ENCODE measurements around the gene NOL4L.
A peak's percentile ranks its signal among the peaks of the same experiment; 100 is the strongest.
"Not testable (repeated sequence)": the region's sequence is repeated elsewhere in the genome, so short reads cannot be mapped to it uniquely, and the experiment has no call there.

Gene NOL4L

DNA sequence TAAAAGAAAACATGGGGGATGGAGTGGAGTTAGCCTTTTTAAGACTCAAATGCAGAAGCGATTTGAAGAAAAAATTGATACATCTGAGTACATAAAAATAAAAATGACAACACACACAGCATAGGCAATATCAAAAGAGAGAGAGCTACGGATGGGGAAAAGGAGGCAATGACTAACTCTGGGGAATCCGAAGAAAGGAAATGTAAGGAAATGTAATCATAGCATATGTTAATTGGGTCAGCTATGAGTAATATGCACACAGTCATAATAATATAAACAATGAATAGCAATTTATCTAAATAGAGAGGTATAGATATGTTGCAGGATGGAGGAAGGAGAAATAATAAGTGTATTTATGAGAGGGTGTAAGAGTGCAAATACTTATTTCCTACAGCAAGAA, 83.4 kb downstream of the NOL4L start:
- DNase-seq, result no peak

DNA sequence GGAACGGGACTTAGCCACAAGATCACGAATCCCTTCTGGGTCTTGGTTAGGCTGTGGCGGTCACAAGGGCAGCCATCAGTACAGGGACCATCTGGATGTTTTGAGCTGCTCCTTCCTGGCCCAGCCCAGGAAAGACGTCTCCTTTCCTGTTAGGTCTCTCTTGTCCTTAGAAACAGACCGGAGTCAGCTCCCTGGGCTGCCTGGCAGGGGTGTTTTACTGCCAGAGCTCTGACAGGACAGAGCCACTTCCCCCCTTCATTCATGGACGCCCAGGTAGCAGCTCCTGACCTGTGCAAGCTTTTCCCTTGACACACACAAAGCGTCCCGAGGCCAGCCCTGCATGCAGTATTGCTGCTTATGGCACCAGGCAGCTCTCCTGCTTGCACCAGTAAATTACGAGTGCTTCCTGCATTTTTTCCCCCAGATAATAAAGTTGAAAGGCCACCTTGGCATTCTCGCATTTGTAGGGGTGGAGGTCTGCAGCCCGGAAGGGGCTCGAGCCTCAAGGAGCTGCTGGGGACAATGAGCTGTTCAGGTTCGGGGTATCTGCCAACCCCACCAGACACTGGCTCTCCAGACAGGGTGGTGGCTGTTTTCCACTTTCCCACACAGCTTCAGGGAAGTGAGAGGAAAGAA, 87.4 kb downstream of the NOL4L start:
- no peak for DNase-seq

- no peak for DNase-seq
These were observed 88.2 kb downstream of the NOL4L start for GRCh38 chr20:32496811-32497533.

- DNase-seq, result no peak
These were observed 89.2 kb downstream of the NOL4L start for GRCh38 chr20:32495949-32496348.

GRCh38 chr20:32495217-32495565, 89.9 kb downstream of the NOL4L start:
- DNase-seq, result no peak

DNA sequence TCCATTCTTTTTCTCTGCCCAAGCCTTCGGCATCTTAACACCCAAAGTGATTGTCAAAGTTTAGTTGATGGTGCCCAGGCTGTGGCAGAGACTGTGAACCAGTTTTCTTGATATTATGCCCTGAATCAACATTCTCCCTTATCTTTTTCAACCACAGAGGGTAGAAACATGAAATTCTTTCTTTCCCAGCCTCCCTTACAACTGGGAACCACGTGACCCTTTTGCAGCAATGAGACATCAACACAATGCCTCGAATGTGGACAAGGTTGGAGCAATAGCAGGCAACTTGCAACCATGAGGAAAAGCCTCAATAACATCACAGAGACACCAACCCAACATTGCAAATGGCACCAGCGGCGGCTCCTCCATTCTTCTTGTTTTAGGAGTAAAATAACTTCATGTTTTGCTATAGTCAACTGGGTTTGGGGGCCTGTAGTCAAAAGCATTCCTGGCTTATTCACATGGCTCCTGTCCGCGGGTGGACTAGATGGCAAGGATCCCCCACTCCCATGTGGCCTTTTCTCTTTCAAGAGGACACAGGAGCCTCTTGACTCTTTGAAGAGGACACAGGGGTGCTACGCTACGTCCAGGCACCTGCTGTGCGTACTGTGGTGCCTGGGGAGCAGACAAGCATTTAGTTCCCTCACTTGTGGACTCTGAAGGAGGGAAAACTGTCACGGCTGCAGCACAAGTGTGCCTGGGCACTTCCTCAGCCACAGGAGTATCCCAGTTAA, 90.5 kb downstream of the NOL4L start:
- DNase-seq, result no peak

DNA sequence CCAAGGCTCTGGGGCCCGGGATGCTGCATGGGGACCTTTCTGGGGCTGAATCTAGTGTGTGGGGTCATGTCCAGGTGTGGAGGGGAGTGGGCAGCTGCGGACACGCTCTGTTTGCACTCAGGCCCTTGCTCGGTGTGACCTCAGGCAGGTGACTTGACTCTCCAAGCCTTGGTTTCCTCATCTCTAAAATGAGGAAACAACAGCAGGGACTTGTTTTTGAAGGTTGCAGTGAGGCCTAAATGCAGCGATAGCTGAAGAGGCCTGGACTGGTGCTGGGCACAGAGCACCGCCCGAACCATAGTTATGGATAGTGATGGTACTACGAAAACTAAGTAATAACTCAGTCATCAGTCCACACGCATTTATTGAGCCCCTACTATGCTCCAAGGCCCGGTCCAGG, 91.8 kb downstream of the NOL4L start:
- DNase-seq, result no peak

DNA sequence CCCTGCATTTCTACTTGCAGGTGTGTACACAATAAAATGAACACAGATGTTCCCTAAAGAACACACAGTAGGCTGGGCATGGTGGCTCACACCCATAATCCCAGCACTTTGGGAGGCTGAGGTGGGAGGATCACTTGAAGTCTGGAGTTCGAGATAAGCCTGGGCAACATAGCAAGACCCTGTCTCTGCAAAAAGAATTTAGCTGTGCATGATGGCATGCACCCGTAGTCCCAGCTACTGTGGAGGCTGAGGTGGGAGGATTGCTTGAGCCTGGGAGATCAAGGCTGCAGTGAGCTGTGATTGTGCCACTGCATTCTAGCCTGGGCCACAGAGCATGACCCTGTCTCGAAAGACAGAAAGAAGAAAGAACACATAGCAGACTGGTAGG, 93.4 kb downstream of the NOL4L start:
- not testable (repeated sequence) for DNase-seq

GRCh38 chr20:32490942-32491763, 94.0 kb downstream of the NOL4L start:
- no peak for DNase-seq

DNA sequence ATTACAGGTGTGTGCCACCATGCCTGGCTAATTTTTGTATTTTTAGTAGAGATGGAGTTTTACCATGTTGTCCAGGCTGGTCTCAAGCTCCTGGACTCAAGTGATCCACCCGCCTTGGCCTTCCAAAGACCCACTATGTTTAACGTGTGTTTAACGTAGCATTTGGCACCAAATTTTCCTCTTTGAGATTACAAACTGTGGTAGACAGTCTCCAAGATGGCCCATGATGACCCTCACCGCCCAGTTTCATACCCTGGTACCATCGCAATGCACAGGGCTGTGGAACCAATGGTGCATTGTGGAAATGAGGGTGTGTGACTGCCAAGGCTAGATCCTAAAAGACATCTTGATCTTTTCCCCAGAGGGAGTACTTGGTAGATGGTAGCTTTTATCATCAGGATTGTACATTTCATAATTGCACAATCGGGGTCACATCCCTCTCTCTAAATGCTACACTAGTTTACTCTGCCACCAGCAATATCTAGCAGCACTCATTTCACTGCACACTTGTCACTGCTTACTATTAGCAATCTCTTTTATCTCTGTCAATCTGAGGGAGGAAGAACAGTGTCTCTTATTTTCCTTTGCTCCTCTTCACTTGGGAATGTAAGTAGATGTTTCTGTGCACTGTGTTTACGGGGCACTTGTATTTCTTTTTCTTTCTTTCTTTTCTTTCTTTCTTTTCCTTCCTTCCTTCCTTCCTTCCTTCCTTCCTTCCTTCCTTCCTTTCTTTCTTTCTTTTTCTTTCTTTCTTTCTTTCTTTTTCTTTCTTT, 96.9 kb downstream of the NOL4L start:
- DNase-seq, result no peak

GRCh38 chr20:32487381-32487780, 97.8 kb downstream of the NOL4L start:
- DNase-seq, result no peak

- DNase-seq, result no peak
These were observed 99.2 kb downstream of the NOL4L start for GRCh38 chr20:32485770-32486478.

DNA sequence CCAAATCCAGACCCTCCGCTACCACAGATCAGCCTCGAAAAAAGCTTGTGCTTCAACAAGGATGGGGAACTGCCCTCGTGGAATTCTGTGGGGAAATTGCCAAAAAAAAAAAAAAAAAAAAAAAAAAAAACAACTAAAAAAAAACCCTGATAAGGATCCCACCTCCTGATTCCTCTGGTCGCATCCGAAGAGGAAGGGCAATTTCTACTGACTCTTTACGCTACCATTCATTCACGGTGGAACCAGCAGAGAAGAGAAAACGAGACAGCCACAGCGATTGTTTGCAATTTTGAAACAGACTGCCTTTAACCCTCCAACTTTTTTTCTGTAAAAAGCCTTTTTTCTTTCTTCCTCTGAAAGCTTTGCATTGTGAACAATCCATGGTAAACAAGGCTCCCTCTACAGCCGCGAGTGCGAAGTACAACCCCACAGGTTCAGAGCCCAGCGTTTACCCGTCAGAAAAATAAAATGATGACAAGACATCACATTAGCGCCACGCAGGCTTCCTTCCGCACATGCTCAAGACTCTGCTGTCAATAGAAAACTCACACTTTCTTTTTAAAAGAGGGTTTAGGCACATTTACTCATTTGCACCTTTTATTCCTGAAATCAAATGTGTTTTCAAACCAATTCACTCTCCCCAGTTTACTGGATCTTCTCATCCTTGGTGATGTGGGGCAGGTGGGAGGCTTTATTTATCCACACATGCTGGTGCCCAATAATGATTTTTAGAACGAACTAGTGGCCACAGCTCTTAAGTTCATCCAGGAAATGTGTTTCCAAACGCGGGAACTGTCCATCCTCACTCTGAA, 100.0 kb downstream of the NOL4L start:
- DNase-seq, result peak; percentile 75 to 83

- DNase-seq, result peak; percentile 26 to 32
These were observed 100.7 kb downstream of the NOL4L start for GRCh38 chr20:32484225-32484957.

DNA sequence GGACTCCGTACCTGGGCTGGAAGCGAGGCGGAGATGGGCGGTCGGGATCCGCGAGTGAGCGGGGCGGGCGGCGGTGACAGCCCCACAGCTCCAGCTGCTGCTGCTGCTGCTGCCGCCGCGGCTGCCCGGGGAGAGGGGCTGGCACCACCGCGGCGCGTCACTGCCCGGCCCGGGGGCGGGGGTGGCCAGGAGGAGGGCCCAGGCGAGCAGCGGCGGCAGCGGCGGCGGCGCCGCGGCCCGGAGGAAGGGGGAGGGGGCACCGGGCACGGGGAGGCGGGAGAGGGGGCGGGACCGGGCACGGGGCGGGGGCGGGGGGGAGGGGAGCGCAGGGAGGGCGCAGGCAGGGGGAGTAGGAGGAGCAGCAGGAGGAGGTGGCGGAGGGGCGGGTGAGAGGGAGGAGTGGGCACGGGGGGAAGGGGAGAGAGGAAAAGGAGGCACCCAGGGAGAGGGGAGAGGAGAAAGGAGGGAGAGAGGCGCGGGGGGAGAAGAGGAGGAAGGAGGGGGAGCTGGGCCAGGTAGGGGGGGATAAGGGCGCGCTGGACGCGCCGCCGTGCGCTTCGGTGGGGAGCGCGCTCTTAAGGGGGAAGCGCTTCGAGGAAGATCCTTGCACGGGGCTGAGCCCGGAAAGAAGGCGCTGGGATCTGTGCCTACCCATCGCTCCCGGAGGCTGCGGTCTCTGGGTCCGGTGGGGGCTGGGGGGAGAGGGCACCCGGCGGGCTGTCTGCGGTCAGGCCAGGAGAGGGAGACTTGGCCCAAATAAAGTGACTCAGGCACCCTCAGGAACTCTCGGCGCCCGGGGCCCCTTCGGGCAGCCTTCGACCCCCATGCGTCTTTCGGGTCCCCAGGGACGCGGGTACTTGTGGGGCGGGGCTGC, 101.5 kb downstream of the NOL4L start:
- peak; percentile 62 for DNase-seq

DNA sequence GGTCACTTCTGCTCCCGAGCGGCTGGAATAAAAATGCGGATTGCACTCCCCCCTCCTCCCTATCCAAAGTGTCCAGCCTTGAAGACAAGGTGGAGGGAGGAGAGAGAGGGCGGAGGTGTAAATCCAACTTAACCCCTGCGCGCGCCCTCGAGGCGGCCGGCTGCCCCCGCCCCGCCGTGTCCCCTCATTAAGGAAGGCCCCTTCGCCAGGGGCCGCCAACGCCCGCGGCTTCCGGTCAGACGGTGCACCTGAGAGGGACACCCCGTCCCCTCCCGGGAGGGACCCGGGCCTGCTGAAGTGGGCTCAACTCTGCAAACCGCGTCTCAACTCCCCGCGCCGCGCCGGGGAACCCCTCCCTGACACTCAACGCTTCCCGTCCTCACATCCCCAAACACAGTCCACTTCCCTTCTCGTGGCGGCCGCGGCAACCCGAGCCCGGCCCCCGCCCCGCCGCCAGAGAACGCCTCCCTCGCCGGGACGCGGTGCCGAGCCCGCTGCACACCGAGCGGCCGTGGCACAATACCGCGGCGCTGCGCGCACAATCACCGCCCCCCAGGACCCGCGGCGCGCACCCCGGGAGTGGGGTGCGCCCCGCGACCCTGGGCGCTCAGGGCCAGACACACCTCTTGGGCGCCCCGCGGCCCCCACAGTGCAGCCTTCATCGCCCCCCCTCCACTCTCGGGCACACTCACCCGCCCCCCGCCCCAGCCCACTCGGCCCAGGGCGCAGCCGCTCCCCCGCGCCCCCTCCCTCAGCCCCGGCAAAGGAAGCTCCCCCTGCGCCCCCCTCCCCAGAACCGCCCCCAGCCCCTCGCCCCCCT, 102.5 kb downstream of the NOL4L start:
- no peak for DNase-seq

DNA sequence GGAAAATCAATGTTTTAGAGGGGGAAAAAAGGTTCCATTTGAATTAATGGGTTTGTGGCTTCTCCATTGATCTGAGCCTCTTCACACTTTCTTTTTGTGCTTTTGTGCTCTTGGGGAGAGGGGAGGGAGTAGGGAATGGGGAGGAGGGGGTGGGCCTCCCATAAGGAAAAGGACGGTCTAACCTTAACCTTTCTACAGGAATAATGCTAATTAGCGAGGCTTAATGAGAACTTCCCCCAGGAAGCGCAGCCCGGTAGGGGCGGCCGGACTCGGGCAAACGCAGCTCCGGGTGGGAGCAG, 103.0 kb downstream of the NOL4L start:
- no peak for DNase-seq
